K562 (cell line): ENCODE measurements around the gene UCKL1. TPM values are rescaled to one million over a fixed set of nuclear protein-coding genes. Genes with fewer than 3 reads are reported as not detected.
A peak's percentile ranks its signal among the peaks of the same experiment; 100 is the strongest.

Experiments used
- ARNT ChIP-seq, 2 experiments: fragments of 450-650 bp; IDR thresholded peaks; 2 replicates each; pipeline ENCODE4 v1.6.1; 2016; ENCODE audit warnings: mild to moderate bottlenecking in 1 of 2
- ATF7 ChIP-seq: fragments of 450-650 bp; IDR thresholded peaks from 2 replicates; pipeline ENCODE4 v1.7.1; 2014; ENCODE audit warnings: mild to moderate bottlenecking, moderate library complexity
- CBFA2T3 ChIP-seq: fragments of 450-650 bp; IDR thresholded peaks from 2 replicates; pipeline ENCODE4 v1.6.1; 2017
- CXXC5 ChIP-seq: fragments of 250-450 bp; sonication (Bioruptor Pico); IDR thresholded peaks from 2 replicates; pipeline ENCODE4 v1.8.0; 2022; ENCODE audit warnings: inconsistent platforms, mild to moderate bottlenecking, moderate library complexity
- FOS ChIP-seq: IDR thresholded peaks from 3 replicates; pipeline ENCODE4 v1.6.1; 2011; ENCODE audit not compliant: insufficient read length; ENCODE audit errors: extremely low read depth
- FOXP1 ChIP-seq: sonication (generic); formaldehyde crosslinking; IDR thresholded peaks from 2 replicates; pipeline ENCODE4 v1.8.0; 2022; ENCODE audit warnings: mild to moderate bottlenecking, missing genetic modification reagents
- FUS ChIP-seq: fragments of 200-400 bp; formaldehyde crosslinking; optimal IDR thresholded peaks from 2 replicates; pipeline ENCODE3; 2017; ENCODE audit warnings: low read depth, low read length
- GTF2E2 ChIP-seq: fragments of 200-800 bp; sonication (Bioruptor generic); IDR thresholded peaks from 2 replicates; pipeline ENCODE4 v1.6.1; 2016; ENCODE audit warnings: missing genetic modification characterization, missing compliant biosample characterization
- LCOR ChIP-seq: sonication (generic); formaldehyde crosslinking; IDR thresholded peaks from 2 replicates; pipeline ENCODE4 v1.8.0; 2022; ENCODE audit warnings: mild to moderate bottlenecking, missing genetic modification reagents
- MTA1 ChIP-seq: fragments of 450-650 bp; IDR thresholded peaks from 2 replicates; pipeline ENCODE4 v1.6.1; 2017; ENCODE audit warnings: borderline replicate concordance
- NEUROD1 ChIP-seq: fragments of 150-350 bp; IDR thresholded peaks from 2 replicates; pipeline ENCODE4 v1.6.1; 2014; ENCODE audit warnings: borderline replicate concordance, low read length, low read depth; ENCODE audit not compliant: partially characterized antibody
- NFE2L1 ChIP-seq: fragments of 450-650 bp; IDR thresholded peaks from 2 replicates; pipeline ENCODE4 v1.6.1; 2016; ENCODE audit warnings: missing genetic modification characterization, low read depth, mild to moderate bottlenecking, missing compliant biosample characterization, moderate library complexity, borderline replicate concordance
- PHB2 ChIP-seq: fragments of 450-650 bp; IDR thresholded peaks from 2 replicates; pipeline ENCODE4 v1.6.1; 2017; ENCODE audit warnings: low read depth
- PYGO2 ChIP-seq: fragments of 450-650 bp; IDR thresholded peaks from 2 replicates; pipeline ENCODE4 v1.6.1; 2016; ENCODE audit warnings: mild to moderate bottlenecking, missing genetic modification characterization, moderate library complexity, missing compliant biosample characterization
- SAP30 ChIP-seq: fragments of 200-600 bp; sonication (generic); IDR thresholded peaks from 2 replicates; pipeline ENCODE4 v1.6.1; 2012; ENCODE audit warnings: borderline replicate concordance, low read depth, mild to moderate bottlenecking, moderate library complexity, low read length, control low read depth, inconsistent platforms; ENCODE audit not compliant: insufficient read depth, poor library complexity, severe bottlenecking
- SMARCB1 ChIP-seq: IDR thresholded peaks from 2 replicates; pipeline ENCODE4 v1.6.1; 2011; ENCODE audit warnings: improper control_type of control experiment, low read depth; ENCODE audit not compliant: insufficient read length
- TARDBP ChIP-seq: fragments of 450-650 bp; IDR thresholded peaks from 2 replicates; pipeline ENCODE4 v1.6.1; 2016
- ZNF143 ChIP-seq: sonication (generic); formaldehyde crosslinking; IDR thresholded peaks from 2 replicates; pipeline ENCODE4 v1.9.0; 2022; ENCODE audit warnings: mild to moderate bottlenecking, missing genetic modification reagents
- ZNF24 ChIP-seq: fragments of 450-650 bp; IDR thresholded peaks from 2 replicates; pipeline ENCODE4 v1.6.1; 2016
- ZNF253 ChIP-seq: fragments of 250-450 bp; sonication (Bioruptor Pico); conservative IDR thresholded peaks from 2 replicates; pipeline ENCODE4 v1.6.1; 2021; ENCODE audit warnings: mild to moderate bottlenecking
- ZNF695 ChIP-seq: fragments of 450-650 bp; formaldehyde crosslinking; IDR thresholded peaks from 2 replicates; pipeline ENCODE4 v1.4.0; 2020; ENCODE audit warnings: mild to moderate bottlenecking, moderate library complexity
- polyA plus RNA-seq, 8 experiments: library from polyadenylated mRNA; depleted of rRNA in 4 of 8; stranded (reverse) in 5 of 8; unstranded in 3 of 8; fragments of >200 nt; fragmentation: Nextera tagmentation in 2 of 8; fragmentation: Illumina TruSeq in 1 of 8; extraction: Ambion mirVana in 2 of 8; extraction: Trizol in 1 of 8; gene quantifications; 2 replicates each; pipeline versions ENCODE4 v1.2.1 to v1.2.3, GENCODE V29; 2011 to 2014; ENCODE audit warnings: inconsistent platforms in 1 of 8, missing spikeins in 1 of 8
- total RNA-seq, 7 experiments: library from RNA; depleted of rRNA in 6 of 7; stranded (reverse); fragments of >200 nt in 6 of 7; fragmentation: Illumina TruSeq in 2 of 7; extraction: Trizol in 2 of 7; gene quantifications; 2 replicates each; pipeline versions ENCODE4 v1.2.1 to v1.2.3, GENCODE V29; 2011 to 2021; ENCODE audit warnings: low replicate concordance in 1 of 7
- TF ChIP-seq, protein P1 (sequence below), 2 experiments: fragments of 250-450 bp in 1 of 2; fragments of 450-650 bp in 1 of 2; sonication (Bioruptor Pico) in 1 of 2; IDR thresholded peaks; 2 replicates each; pipeline versions ENCODE4 v1.6.1 to v1.8.0; 2016 to 2021; ENCODE audit warnings: mild to moderate bottlenecking in 2 of 2, moderate library complexity in 2 of 2, missing compliant biosample characterization in 1 of 2, missing genetic modification characterization in 1 of 2
- TF ChIP-seq, protein P2 (sequence below): fragments of 250-450 bp; sonication (Bioruptor Pico); IDR thresholded peaks from 2 replicates; pipeline ENCODE4 v1.5.0; 2020; ENCODE audit warnings: mild to moderate bottlenecking
- TF ChIP-seq, protein P3 (sequence below): fragments of 150-350 bp; IDR thresholded peaks from 2 replicates; pipeline ENCODE4 v1.6.1; 2014; ENCODE audit warnings: low read depth, mild to moderate bottlenecking, low read length, borderline replicate concordance

The UCKL1 gene
- total and polyA plus RNA-seq, 9 of the 15 experiments (the other 6 are each of a cell fraction or from before 2014, with no cell fraction given), result 3.1 to 52.8 (median 24.2) TPM

DNA sequence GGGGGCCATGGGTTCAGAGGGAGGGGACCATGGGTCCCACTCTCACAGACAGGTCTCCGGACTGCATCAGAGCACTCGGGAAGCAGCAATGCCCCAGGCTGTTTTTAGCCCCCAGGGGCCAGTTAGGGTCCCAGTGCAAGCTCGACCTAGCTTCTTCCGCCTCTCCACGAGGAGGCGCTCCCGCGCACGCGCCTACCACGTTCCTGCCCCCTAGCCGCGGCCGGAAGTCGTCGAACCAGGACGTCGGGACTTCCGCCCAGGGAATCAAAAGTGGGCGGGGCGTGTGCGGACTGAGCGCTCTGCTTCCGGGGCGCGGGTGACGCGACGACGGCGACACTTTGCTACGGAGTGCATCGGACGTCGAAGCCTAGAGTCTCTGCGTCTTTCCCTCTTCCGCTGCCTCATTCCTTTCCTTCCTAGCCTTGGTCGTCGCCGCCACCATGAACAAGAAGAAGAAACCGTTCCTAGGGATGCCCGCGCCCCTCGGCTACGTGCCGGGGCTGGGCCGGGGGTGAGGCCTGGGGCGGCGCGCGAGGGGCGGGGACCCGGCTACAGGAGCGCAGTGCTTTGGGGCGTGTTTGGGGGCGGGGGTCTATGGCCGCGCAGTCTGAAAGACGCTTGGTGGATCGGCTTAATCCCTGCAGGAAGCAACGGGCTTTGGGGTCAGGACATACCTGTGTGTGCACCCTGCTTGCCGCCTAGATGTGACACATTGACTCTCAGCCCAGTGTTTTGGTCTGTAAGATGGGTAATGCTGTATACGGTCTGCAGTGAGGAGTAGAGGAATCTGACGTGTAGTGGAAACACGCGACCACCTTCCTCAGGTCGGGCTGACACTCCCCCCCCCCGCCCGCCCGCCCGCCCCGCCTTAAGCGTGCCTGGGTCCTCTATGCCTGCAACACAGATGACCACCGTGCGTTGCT is 24.9 kb upstream of the UCKL1 start, which contains the start of gene PRPF6 (continued):
- TF ChIP-seq, protein P1, sequence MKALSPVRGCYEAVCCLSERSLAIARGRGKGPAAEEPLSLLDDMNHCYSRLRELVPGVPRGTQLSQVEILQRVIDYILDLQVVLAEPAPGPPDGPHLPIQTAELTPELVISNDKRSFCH (CRISPR knock-in tag; IDR thresholded peaks at IDR 0.05), result no peak
- TF ChIP-seq, protein P1 (tag; IDR thresholded peaks at IDR 0.05), result 0 out of 2 replicates have a peak, but pooled peaks have one; percentile 29
- TF ChIP-seq SAP30 (peak; percentile 57), NEUROD1 (peak; percentile 78), GTF2E2 (tag) (peak; percentile 66; the same call in 1 of the 2 replicates), NFE2L1 (no peak), ARNT (IDR thresholded peaks at IDR 0.05) (0 out of 4 replicates have a peak, but pooled peaks of 1 of the 2 experiments have one; percentile 31), SMARCB1 (no peak), TARDBP (no peak; the same call in 1 of the 2 replicates), CXXC5 (CRISPR knock-in tag) (peak; percentile 97), ZNF143 (CRISPR knock-in tag) (no peak; the same call in 1 of the 2 replicates), FOS (no peak), CBFA2T3 (no peak), ZNF24 (0 out of 2 replicates have a peak, but pooled peaks have one; percentile 22), PHB2 (no peak), LCOR (CRISPR knock-in tag) (peak; percentile 44; the same call in 1 of the 2 replicates), ATF7 (peak; percentile 84; the same call in 1 of the 2 replicates), PYGO2 (tag) (no peak), FUS (no peak), FOXP1 (CRISPR knock-in tag) (no peak), ZNF695 (no peak), MTA1 (peak; percentile 98), ZNF253 (CRISPR knock-in tag) (no peak)
- TF ChIP-seq, protein P2, sequence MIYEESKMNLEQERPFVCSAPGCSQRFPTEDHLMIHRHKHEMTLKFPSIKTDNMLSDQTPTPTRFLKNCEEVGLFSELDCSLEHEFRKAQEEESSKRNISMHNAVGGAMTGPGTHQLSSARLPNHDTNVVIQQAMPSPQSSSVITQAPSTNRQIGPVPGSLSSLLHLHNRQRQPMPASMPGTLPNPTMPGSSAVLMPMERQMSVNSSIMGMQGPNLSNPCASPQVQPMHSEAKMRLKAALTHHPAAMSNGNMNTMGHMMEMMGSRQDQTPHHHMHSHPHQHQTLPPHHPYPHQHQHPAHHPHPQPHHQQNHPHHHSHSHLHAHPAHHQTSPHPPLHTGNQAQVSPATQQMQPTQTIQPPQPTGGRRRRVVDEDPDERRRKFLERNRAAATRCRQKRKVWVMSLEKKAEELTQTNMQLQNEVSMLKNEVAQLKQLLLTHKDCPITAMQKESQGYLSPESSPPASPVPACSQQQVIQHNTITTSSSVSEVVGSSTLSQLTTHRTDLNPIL, result no peak
- TF ChIP-seq, protein P3, sequence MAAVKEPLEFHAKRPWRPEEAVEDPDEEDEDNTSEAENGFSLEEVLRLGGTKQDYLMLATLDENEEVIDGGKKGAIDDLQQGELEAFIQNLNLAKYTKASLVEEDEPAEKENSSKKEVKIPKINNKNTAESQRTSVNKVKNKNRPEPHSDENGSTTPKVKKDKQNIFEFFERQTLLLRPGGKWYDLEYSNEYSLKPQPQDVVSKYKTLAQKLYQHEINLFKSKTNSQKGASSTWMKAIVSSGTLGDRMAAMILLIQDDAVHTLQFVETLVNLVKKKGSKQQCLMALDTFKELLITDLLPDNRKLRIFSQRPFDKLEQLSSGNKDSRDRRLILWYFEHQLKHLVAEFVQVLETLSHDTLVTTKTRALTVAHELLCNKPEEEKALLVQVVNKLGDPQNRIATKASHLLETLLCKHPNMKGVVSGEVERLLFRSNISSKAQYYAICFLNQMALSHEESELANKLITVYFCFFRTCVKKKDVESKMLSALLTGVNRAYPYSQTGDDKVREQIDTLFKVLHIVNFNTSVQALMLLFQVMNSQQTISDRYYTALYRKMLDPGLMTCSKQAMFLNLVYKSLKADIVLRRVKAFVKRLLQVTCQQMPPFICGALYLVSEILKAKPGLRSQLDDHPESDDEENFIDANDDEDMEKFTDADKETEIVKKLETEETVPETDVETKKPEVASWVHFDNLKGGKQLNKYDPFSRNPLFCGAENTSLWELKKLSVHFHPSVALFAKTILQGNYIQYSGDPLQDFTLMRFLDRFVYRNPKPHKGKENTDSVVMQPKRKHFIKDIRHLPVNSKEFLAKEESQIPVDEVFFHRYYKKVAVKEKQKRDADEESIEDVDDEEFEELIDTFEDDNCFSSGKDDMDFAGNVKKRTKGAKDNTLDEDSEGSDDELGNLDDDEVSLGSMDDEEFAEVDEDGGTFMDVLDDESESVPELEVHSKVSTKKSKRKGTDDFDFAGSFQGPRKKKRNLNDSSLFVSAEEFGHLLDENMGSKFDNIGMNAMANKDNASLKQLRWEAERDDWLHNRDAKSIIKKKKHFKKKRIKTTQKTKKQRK, result no peak
